Measurements from ENCODE around the gene TSHZ1.

DNA sequence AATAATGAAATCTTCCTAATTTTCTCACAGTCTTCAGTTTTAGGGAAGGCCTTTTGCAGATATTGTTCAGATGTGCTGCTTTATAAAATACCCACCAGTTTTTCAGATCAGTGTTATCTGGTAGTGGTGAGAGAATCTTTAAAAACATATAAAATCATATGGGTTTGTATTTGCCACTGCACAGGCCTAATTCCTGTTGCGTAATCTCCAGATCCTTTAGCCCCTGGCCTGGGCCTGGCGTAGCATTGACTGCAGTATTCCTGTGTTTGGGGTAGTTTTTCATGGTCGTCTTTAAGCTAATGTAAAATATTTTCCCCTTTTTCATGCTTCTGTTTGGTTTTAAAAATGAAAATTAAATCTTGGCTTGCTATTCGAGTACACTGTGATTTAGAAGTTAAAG is 43.2 kb downstream of the TSHZ1 start:
- no peak for TF ChIP-seq EP300 (conservative IDR thresholded peaks at IDR 0.05; ENCODE audit: poor library complexity, severe bottlenecking)
- TF ChIP-seq CTCF (IDR thresholded peaks at IDR 0.05; ENCODE audit: poor library complexity, severe bottlenecking): no peak

All from neural cell (in vitro differentiated cells).